Subcutaneous adipose tissue (tissue), 4 donors: ENCODE data around the gene CRISP1. TPM values are rescaled to one million over a fixed set of nuclear protein-coding genes. Genes with fewer than 3 reads are reported as not detected.

ENCODE experiments used
- CTCF ChIP-seq: fragments of 450-650 bp; IDR thresholded peaks from one replicate; pipeline ENCODE4 v1.5.1; 2016; ENCODE audit warnings: low read depth, mild to moderate bottlenecking, control low read depth, antibody characterized with exemption, moderate library complexity
- total RNA-seq, 4 donors: library from RNA; depleted of rRNA; stranded (reverse); fragments of >200 nt; gene quantifications; one replicate each; pipeline ENCODE4 v1.1.0, GENCODE V29; 2016

CRISP1 gene
- total RNA-seq, 4 donors from 2014 or later = not detected

DNA sequence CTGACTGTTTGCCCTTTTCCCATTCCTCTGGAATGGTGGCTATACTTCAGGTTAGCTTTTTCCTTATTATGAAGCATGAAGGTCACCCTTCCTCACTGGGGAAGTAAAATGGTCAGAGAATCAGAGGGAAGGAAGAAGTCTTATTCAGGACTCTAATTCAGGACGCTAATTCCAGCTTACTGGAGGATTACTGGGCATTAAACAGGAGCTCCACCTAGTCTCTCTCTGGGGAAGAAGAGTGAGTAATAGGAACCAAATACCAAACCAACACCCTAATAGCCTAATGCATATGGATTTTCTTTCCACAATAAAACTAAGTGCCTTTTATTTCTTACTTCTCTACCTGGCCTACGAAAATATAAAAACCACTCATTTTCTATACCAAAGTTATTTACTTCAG is 10.1 kb downstream of the CRISP1 start:
- no peak for TF ChIP-seq CTCF

- TF ChIP-seq CTCF = no peak
These were observed 11.1 kb downstream of the CRISP1 start for GRCh38 chr6:49855221-49855620.

GRCh38 chr6:49852975-49853374 is 13.4 kb downstream of the CRISP1 start:
- TF ChIP-seq CTCF = no peak

DNA sequence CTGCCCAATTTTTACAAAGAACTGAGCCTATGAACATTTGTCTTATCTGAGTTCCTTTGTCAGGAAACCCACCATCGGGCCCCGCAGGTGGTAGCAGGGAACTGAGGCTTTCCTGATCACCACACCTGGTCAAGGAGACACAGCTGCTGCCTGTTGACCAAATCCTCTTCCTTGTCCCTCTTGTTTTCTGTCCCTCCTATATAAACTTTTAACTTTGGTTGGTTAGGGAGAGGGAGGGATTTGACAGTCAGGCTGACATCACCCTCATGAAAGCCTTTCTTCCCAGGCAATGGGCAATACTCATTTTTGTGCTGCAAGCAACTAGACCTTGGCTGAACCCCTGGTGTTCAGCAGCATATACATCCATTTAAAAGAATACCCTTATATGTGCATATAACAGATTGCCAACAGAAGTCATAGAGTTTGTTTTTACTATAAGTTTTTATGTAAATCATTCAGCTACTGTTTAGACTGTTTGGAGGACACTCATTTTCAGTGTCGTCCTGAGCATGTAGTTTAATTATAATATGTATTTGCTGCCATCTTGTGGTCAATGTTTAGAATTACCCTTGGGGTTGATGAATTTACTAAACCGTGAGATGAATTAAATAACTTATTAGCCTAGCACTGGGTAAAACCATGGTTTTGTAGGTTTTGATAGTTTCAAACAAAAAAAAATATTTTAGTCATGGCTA is 17.0 kb downstream of the CRISP1 start:
- TF ChIP-seq CTCF = no peak

DNA sequence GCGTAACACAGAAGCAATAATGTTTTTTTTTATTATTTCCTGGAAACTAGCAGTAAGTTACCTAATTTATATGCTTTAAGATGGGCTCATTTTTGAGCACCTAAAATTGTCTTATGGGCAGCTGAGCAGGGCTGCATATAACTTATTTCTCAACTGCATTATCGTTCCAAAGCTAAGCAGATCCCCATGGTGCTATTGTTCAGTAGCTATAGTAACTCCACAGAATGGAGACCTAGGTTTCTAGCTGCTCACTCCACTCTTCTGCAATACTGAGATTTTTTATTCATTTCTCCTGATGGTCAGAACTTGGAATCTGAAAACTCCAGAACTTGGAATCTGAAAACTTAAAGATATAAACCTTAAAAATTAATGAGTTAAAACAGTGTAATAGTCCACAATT is 18.7 kb downstream of the CRISP1 start:
- TF ChIP-seq CTCF = no peak

GRCh38 chr6:49847014-49847413 is 19.3 kb downstream of the CRISP1 start:
- no peak for TF ChIP-seq CTCF

DNA sequence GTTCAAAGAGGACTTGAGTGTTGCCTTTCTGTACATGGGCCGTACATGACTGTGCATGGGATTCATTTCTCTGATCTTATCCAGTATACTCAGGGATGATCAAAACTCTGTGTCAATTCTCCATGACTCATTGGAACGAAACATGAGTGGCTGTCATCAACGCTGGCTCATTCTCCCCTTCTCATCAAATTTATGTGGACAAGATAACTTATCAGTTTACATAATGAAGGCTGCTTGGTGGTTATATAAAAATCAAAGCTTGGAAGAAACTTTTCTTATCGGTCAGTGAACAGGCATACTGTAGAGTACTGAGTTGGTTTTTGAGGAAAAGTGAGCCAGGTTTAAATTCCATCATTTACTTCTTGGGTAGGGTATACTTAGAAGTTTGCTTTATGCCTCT is 24.9 kb downstream of the CRISP1 start:
- TF ChIP-seq CTCF = no peak
